Transverse colon (tissue), 4 donors: ENCODE measurements around the gene PLCH1. TPM values are rescaled to one million over a fixed set of nuclear protein-coding genes. Genes with fewer than 3 reads are reported as not detected.

Source experiments
- DNase-seq: peaks from one replicate; pipeline ENCODE4 v3.0.0-alpha.2; 2019
- H3K27ac ChIP-seq, 4 donors: fragments of 200-600 bp; sonication (generic); 2 replicates each; pipeline ENCODE4 v1.5.1; 2016 to 2018; ENCODE audit warnings: inconsistent platforms in 4 of 4
- H3K27me3 ChIP-seq: fragments of 200-600 bp; sonication (generic); 2 replicates; pipeline ENCODE4 v1.5.1; 2017; ENCODE audit warnings: inconsistent platforms
- H3K36me3 ChIP-seq, 4 donors: fragments of 200-600 bp; sonication (generic); 2 replicates each; pipeline ENCODE4 v1.5.1; 2017 to 2019; ENCODE audit warnings: inconsistent platforms in 4 of 4
- H3K4me1 ChIP-seq, 4 donors: fragments of 200-600 bp; sonication (generic); 2 replicates each; pipeline ENCODE4 v1.5.1; 2017 to 2020; ENCODE audit warnings: inconsistent platforms in 4 of 4
- H3K4me3 ChIP-seq, 4 donors: fragments of 200-600 bp; sonication (generic); 1 replicate in 1 of 4; 2 replicates in 3 of 4; pipeline versions ENCODE4 v1.5.1 to v1.6.1; 2017 to 2019; ENCODE audit warnings: inconsistent platforms in 4 of 4
- H3K9me3 ChIP-seq, 2 donors: fragments of 200-600 bp; sonication (generic); 2 replicates each; pipeline ENCODE4 v1.5.1; 2017 to 2019; ENCODE audit warnings: inconsistent platforms in 2 of 2
- CTCF ChIP-seq, 5 experiments: fragments of 200-600 bp in 3 of 5; fragments of 450-650 bp in 2 of 5; sonication (generic) in 3 of 5; IDR thresholded peaks; 1 replicate in 2 of 5; 2 replicates in 3 of 5; pipeline ENCODE4 v1.5.1; 2016 to 2017; ENCODE audit warnings: antibody characterized with exemption in 5 of 5, inconsistent platforms in 3 of 5, mild to moderate bottlenecking in 2 of 5, moderate library complexity in 1 of 5
- EP300 ChIP-seq: sonication (generic); formaldehyde crosslinking; IDR thresholded peaks from one replicate; pipeline ENCODE4 v1.6.1; 2017; ENCODE audit warnings: antibody characterized with exemption, low read depth
- POLR2A ChIP-seq: fragments of 450-650 bp; IDR thresholded peaks from one replicate; pipeline ENCODE4 v1.6.1; 2016; ENCODE audit warnings: antibody characterized with exemption, mild to moderate bottlenecking, moderate library complexity
- POLR2AphosphoS5 ChIP-seq, 3 donors: sonication (generic); formaldehyde crosslinking; IDR thresholded peaks; one replicate each; pipeline ENCODE4 v1.6.1; 2016; ENCODE audit warnings: antibody characterized with exemption in 3 of 3
- WGBS, 2 donors: methylation state at CpG; one replicate each; pipeline ENCODE4 v1.1.5; 2018; ENCODE audit warnings: low coverage in 1 of 2; 5-methylcytosine and 5-hydroxymethylcytosine counted together
- in situ Hi-C, 4 donors: fragments of 200-750 bp; cut with MboI; loops; one replicate each; pipeline versions ENCODE4 v1.15.0 to v1.15.1; 2017; ENCODE audit warnings: low sequenced_read_pairs in 3 of 4, low pct_ligation_motif_present in 1 of 4, low pct_unique_long_range_greater_than_20kb in 1 of 4
- intact Hi-C: fragments of 100-400 bp; cut with DNase I; formaldehyde crosslinking; loops from one replicate; pipeline ENCODE4 v1.15.1; 2023; ENCODE audit warnings: low total_unique reads
- total RNA-seq, 4 donors: library from RNA; depleted of rRNA; stranded (reverse); fragments of >200 nt; gene quantifications; one replicate each; pipeline ENCODE4 v1.1.0, GENCODE V29; 2016

PLCH1 gene
- total RNA-seq, 4 donors from 2014 or later: 8.2 to 33.4 (median 8.5) TPM

GRCh38 chr3:155519078-155519477, 225.8 kb downstream of the PLCH1 start:
- no peak overlapping the region for H3K4me3 ChIP-seq
- no peaks in the 10 kb centered on the region for H3K27me3 ChIP-seq
- 86 to 92% methylated on average over 2 to 3 of the region's 3 CpGs for WGBS, 2 donors
- no peak for DNase-seq
- H3K4me1 ChIP-seq: no peaks in the 10 kb centered on the region
- TF ChIP-seq POLR2AphosphoS5 (IDR thresholded peaks at IDR 0.05): no peak
- no peak for TF ChIP-seq POLR2A
- no peak for TF ChIP-seq EP300
- no peak for TF ChIP-seq CTCF (IDR thresholded peaks at IDR 0.05)
- no peaks in the 10 kb centered on the region for H3K9me3 ChIP-seq
- H3K36me3 ChIP-seq: no peaks in the 10 kb centered on the region
- H3K27ac ChIP-seq: no peak overlapping the region
- in situ Hi-C loops: no loop called here
- intact Hi-C loops: no loop called here

DNA sequence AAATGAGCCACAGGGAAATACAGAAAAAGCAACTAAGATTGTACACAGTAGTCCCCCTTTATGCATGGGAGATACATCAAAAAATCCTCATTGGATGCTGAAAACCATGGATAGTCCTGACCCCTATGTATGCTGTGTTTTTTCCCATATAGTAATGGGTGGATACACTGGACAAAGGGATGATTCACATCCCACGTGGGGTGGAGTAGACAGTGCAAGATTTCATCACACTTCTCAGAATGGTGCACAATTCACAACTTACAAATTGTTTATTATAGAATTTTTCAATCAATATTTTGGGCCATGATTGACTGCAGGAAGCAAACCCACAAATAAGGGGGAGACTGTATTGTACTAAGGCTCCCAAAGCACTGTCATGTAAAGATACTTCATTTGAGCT, 227.0 kb downstream of the PLCH1 start:
- Histone ChIP-seq H3K36me3 (no peaks in the 10 kb centered on the region), H3K4me1 (no peaks in the 10 kb centered on the region), H3K27me3 (no peaks in the 10 kb centered on the region), H3K4me3 (no peak overlapping the region), H3K9me3 (no peaks in the 10 kb centered on the region), H3K27ac (no peak overlapping the region)
- in situ Hi-C loops: no loop called here
- TF ChIP-seq POLR2AphosphoS5 (IDR thresholded peaks at IDR 0.05): no peak
- no peak for TF ChIP-seq CTCF (IDR thresholded peaks at IDR 0.05)
- no peak for TF ChIP-seq EP300
- no peak for TF ChIP-seq POLR2A
- 50 to 83% methylated on average over 1 of the region's 1 CpG for WGBS, 2 donors
- intact Hi-C loops: no loop called here
- DNase-seq: no peak

- DNase-seq: no peak
- WGBS, 2 donors: 89 to 100% methylated on average over 1 to 2 of the region's 2 CpGs
- TF ChIP-seq EP300: no peak
- TF ChIP-seq CTCF (IDR thresholded peaks at IDR 0.05): no peak
- H3K9me3 ChIP-seq: no peaks in the 10 kb centered on the region
- H3K27me3 ChIP-seq: no peaks in the 10 kb centered on the region
- intact Hi-C loops (no loop called here), in situ Hi-C loops (no loop called here)
- no peaks in the 10 kb centered on the region for H3K36me3 ChIP-seq
- H3K4me1 ChIP-seq: no peaks in the 10 kb centered on the region
- no peak overlapping the region for H3K27ac ChIP-seq
- H3K4me3 ChIP-seq: no peak overlapping the region
Observed at GRCh38 chr3:155516439-155516838, 228.4 kb downstream of the PLCH1 start.

- WGBS, 2 donors: 84 to 100% methylated on average over 3 to 5 of the region's 5 CpGs
- H3K27me3 ChIP-seq: no peaks in the 10 kb centered on the region
Observed at GRCh38 chr3:155512867-155513261, 232.0 kb downstream of the PLCH1 start.

More at GRCh38 chr3:155512867-155513261, 232.0 kb downstream of the PLCH1 start:
- no peaks in the 10 kb centered on the region for H3K9me3 ChIP-seq
- in situ Hi-C loops (no loop called here), intact Hi-C loops (no loop called here)
- no peaks in the 10 kb centered on the region for H3K4me1 ChIP-seq
- no peaks in the 10 kb centered on the region for H3K36me3 ChIP-seq
- H3K27ac ChIP-seq: no peak overlapping the region
- DNase-seq: no peak
- TF ChIP-seq CTCF (IDR thresholded peaks at IDR 0.05) (no peak), POLR2A (no peak), EP300 (no peak), POLR2AphosphoS5 (IDR thresholded peaks at IDR 0.05) (no peak)
- H3K4me3 ChIP-seq: no peak overlapping the region
